HG02623 (cell line): ENCODE data around the gene KRT36.

ENCODE experiments used
- ATAC-seq: cut with Tn5 transposase; IDR thresholded peaks from one replicate; pipeline ENCODE4 v1.9.1; 2021; ENCODE audit warnings: moderate library complexity; ENCODE audit not compliant: unreplicated experiment

Gene KRT36

GRCh38 chr17:41444186-41444585 lies 45.5 kb downstream of the KRT36 start:
- ATAC-seq = no peak

- ATAC-seq = no peak
These were observed 47.0 kb downstream of the KRT36 start for GRCh38 chr17:41442739-41443138.

- no peak for ATAC-seq
These were observed 49.1 kb downstream of the KRT36 start, which contains the start of gene KRT38 for GRCh38 chr17:41440531-41441033. KRT38 (minus strand) TSS chr17:41440983; CDS start chr17:41440921, 62 bp downstream.

- ATAC-seq = no peak
These were observed 50.3 kb downstream of the KRT36 start for GRCh38 chr17:41439375-41439774.

GRCh38 chr17:41437769-41438168 lies 51.9 kb downstream of the KRT36 start:
- no peak for ATAC-seq

GRCh38 chr17:41437254-41437653 lies 52.5 kb downstream of the KRT36 start:
- no peak for ATAC-seq
